ENCODE data around the gene TEX264. TPM values are rescaled to one million over a fixed set of nuclear protein-coding genes. Genes with fewer than 3 reads are reported as not detected.
A peak's percentile ranks its signal among the peaks of the same experiment; 100 is the strongest.

Gene TEX264
- total and polyA plus RNA-seq, 2 experiments from 2014 or later, result 74.1 to 83.9 TPM

DNA sequence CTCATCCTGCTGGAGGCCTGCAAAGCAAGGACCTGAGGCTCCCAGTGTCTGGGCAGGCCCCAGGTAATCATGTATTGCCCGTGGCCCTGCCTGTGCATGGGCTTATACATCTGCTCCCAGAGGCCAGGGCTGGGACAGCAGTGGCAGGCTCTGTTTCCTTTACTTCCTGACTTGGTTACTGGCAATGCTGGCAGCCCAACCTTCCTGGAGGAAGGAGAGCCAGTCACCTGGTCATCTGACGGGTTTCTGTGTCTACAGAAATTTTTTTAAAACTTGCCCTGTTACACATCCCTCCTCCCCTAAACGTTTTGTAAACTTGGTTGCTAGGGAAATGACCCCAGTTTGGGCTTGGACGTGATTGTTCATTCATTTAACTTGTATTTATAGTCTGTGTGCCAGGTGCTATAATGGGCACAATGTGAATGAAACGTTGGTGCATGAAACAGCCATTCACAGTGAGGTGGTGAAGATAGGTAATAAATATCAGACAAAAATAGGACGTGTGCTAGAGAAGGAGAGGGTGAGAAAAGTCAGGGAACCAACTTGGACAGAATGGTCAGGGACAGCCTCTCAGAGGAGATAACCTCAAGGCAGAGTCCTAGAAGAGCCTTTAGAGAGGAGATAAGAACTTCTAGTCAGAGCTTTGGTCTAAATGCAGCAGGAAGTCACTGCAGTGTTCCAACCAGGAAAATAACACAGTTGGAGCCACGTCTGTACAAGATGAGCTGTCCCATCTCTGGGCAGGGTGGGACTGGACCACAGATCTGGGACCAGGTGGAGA, 14.1 kb downstream of the TEX264 start:
- H3K9me3 ChIP-seq (ENCODE audit: low read depth), result no peaks in the 10 kb centered on the region
- TF ChIP-seq, protein P1, sequence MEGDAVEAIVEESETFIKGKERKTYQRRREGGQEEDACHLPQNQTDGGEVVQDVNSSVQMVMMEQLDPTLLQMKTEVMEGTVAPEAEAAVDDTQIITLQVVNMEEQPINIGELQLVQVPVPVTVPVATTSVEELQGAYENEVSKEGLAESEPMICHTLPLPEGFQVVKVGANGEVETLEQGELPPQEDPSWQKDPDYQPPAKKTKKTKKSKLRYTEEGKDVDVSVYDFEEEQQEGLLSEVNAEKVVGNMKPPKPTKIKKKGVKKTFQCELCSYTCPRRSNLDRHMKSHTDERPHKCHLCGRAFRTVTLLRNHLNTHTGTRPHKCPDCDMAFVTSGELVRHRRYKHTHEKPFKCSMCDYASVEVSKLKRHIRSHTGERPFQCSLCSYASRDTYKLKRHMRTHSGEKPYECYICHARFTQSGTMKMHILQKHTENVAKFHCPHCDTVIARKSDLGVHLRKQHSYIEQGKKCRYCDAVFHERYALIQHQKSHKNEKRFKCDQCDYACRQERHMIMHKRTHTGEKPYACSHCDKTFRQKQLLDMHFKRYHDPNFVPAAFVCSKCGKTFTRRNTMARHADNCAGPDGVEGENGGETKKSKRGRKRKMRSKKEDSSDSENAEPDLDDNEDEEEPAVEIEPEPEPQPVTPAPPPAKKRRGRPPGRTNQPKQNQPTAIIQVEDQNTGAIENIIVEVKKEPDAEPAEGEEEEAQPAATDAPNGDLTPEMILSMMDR (IDR thresholded peaks at IDR 0.05; ENCODE audit: low read depth, low read length), result no peak
- H3K4me1 ChIP-seq (ENCODE audit: low read depth), result peaks cover 57% of the 10 kb centered on the region
- peaks cover 6% of the 10 kb centered on the region for H3K36me3 ChIP-seq
- H3K27me3 ChIP-seq, result no peaks in the 10 kb centered on the region
- peak overlapping the region; percentile 90 for H3K27ac ChIP-seq
- no peak for DNase-seq (ENCODE audit: low read depth in 1 of 2, low spot score in 1 of 2)
- no peak overlapping the region for H3K4me3 ChIP-seq

GRCh38 chr3:51686056-51686455, 15.0 kb downstream of the TEX264 start:
- Histone ChIP-seq H3K36me3 (peaks cover 6% of the 10 kb centered on the region), H3K27ac (peak overlapping the region; percentile 90)

DNA sequence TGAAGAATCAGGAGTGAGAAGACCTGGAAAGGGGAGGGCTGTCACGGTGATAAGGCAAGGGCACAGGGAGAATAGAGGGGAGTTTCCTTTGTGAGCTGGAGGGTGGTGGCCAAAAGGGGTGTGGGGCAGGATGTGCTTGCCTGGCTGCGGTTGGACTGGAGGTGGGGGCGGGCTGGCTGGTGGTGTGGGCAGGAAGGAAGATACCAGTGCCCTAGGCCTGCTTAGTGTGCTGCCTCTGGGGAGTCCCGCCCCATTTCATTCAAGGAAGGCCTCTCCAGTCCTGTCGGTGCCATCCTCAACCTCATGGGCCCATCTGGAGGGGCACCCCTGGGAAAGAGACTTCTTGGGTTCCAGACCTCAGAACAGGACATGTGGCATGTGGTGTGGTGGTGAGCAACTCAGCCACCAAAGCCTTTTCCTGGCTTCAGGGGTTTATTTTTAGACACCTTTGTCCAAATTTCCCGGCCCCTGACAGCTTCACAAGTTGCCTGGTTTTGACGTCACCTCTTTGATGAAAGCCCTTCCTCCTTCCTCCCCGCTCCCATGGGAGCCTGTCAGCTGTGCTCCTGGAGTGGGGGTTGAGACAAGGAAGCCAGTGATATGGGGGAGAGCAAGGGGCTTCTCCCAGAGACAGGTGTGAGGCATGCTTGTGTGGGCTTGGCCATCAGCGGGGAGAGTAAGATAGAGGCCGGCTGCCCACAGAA, 15.6 kb downstream of the TEX264 start:
- Histone ChIP-seq H3K27me3 (no peaks in the 10 kb centered on the region), H3K9me3 (ENCODE audit: low read depth) (no peaks in the 10 kb centered on the region), H3K27ac (peak overlapping the region; percentile 90), H3K4me1 (ENCODE audit: low read depth) (peaks cover 42% of the 10 kb centered on the region), H3K36me3 (peaks cover 6% of the 10 kb centered on the region), H3K4me3 (no peak overlapping the region)
- TF ChIP-seq, protein P1 (IDR thresholded peaks at IDR 0.05; ENCODE audit: low read depth, low read length), result no peak
- peak; percentile 45 to 65 for DNase-seq (ENCODE audit: low read depth in 1 of 2, low spot score in 1 of 2)

More at GRCh38 chr3:51686056-51686455, 15.0 kb downstream of the TEX264 start:
- TF ChIP-seq, protein P1 (IDR thresholded peaks at IDR 0.05; ENCODE audit: low read depth, low read length), result no peak
- DNase-seq (ENCODE audit: low read depth in 1 of 2, low spot score in 1 of 2), result no peak
- H3K4me3 ChIP-seq, result no peak overlapping the region
- H3K9me3 ChIP-seq (ENCODE audit: low read depth), result no peaks in the 10 kb centered on the region
- H3K27me3 ChIP-seq, result no peaks in the 10 kb centered on the region
- H3K4me1 ChIP-seq (ENCODE audit: low read depth), result peaks cover 49% of the 10 kb centered on the region

DNA sequence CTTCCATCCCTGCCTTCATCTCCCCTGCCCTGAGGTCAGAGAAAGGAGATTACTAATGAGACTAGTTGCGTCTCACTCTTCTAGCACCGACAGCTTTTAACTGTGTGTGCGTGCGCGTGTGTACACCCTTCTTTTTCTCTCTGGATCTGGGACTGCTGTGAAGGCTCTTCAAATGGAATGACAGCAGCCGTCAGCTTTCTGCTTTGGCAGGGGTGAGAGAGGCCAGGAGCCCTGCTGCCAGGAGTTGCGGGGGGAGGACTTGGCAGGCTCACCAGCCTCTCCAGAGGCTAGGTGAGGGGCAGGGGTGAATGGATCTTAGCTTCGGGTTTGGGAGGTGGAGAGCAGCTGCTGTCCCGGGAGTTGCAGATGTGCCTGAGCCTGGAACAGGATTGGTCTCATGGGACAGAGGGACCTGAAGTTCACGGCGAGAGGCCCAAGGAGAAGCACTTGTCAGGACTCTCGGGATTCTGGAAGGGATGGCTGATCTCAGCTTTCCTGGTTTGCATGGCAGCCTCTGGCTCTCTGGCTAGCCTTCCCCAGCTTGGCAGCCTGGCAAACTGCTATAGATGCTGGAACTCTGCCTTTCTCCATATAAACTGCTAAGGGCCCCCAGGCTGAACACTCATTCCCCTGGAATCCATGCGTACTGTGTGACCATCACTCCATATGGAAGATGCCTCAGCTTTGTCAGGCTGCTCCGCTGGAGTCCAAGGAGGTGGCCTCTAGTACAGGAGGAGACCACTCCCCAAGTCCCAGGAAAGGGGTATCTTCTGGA, 16.6 kb downstream of the TEX264 start:
- DNase-seq (ENCODE audit: low read depth in 1 of 2, low spot score in 1 of 2), result peak; percentile 16 to 24
- Histone ChIP-seq H3K4me1 (ENCODE audit: low read depth) (peaks cover 39% of the 10 kb centered on the region), H3K9me3 (ENCODE audit: low read depth) (no peaks in the 10 kb centered on the region), H3K36me3 (peaks cover 6% of the 10 kb centered on the region), H3K27me3 (no peaks in the 10 kb centered on the region), H3K4me3 (no peak overlapping the region), H3K27ac (peak overlapping the region; percentile 90)
- TF ChIP-seq, protein P1 (IDR thresholded peaks at IDR 0.05; ENCODE audit: low read depth, low read length), result no peak

GRCh38 chr3:51688206-51688600, 17.2 kb downstream of the TEX264 start:
- no peak for DNase-seq (ENCODE audit: low read depth in 1 of 2, low spot score in 1 of 2)
- Histone ChIP-seq H3K4me1 (ENCODE audit: low read depth) (peaks cover 39% of the 10 kb centered on the region), H3K36me3 (peaks cover 6% of the 10 kb centered on the region), H3K4me3 (no peak overlapping the region), H3K27ac (peak overlapping the region; percentile 90), H3K9me3 (ENCODE audit: low read depth) (no peaks in the 10 kb centered on the region), H3K27me3 (no peaks in the 10 kb centered on the region)
- TF ChIP-seq, protein P1 (IDR thresholded peaks at IDR 0.05; ENCODE audit: low read depth, low read length), result no peak
